Colonic mucosa (tissue), 4 donors: ENCODE measurements around the gene SSMEM1. TPM values are rescaled to one million over a fixed set of nuclear protein-coding genes. Genes with fewer than 3 reads are reported as not detected.
"Not testable (repeated sequence)": the region's sequence is repeated elsewhere in the genome, so short reads cannot be mapped to it uniquely, and the experiment has no call there.

Source experiments
- DNase-seq: peaks from one replicate; pipeline ENCODE4 v3.0.0-alpha.2; 2020
- H3K27ac ChIP-seq: fragments of 200-600 bp; one replicate; pipeline ENCODE4 v1.8.0; 2021
- H3K27me3 ChIP-seq: fragments of 200-600 bp; one replicate; pipeline ENCODE4 v1.8.0; 2021
- H3K36me3 ChIP-seq: fragments of 200-600 bp; one replicate; pipeline ENCODE4 v1.8.0; 2021
- H3K4me1 ChIP-seq: fragments of 200-600 bp; one replicate; pipeline ENCODE4 v1.8.0; 2021; ENCODE audit warnings: mild to moderate bottlenecking
- H3K4me3 ChIP-seq: fragments of 200-600 bp; one replicate; pipeline ENCODE4 v1.8.0; 2021
- H3K9ac ChIP-seq, 2 donors: one replicate each; pipeline ENCODE4 v1.7.0; 2013; ENCODE audit warnings: control low read depth in 2 of 2, low read depth in 2 of 2, low read length in 2 of 2
- H3K9me3 ChIP-seq: fragments of 200-600 bp; one replicate; pipeline ENCODE4 v1.8.0; 2021
- intact Hi-C: fragments of 100-400 bp; cut with DNase I; formaldehyde crosslinking; loops from one replicate; pipeline ENCODE4 v1.14.1; 2022
- total RNA-seq, 2 donors: library from RNA; stranded (reverse); fragmentation: NEBNext Ultra II Directional in 1 of 2; extraction: Animal tissue kit (Norgen Biotek cat#: 25700) in 1 of 2; gene quantifications; one replicate each; pipeline ENCODE4 v1.2.1, GENCODE V29; 2021
- TF ChIP-seq, protein P1 (sequence below): fragments of 200-600 bp; IDR thresholded peaks from one replicate; pipeline ENCODE4 v1.8.0; 2022; ENCODE audit warnings: antibody characterized with exemption, mild to moderate bottlenecking
- donor health status: healthy.
- donor health status: DM: no; HTN: no; CAD: no.
- donor health status: DM: no; HTN: no; CAD: no.

Gene SSMEM1
- total RNA-seq, 2 donors from 2014 or later = not detected

DNA sequence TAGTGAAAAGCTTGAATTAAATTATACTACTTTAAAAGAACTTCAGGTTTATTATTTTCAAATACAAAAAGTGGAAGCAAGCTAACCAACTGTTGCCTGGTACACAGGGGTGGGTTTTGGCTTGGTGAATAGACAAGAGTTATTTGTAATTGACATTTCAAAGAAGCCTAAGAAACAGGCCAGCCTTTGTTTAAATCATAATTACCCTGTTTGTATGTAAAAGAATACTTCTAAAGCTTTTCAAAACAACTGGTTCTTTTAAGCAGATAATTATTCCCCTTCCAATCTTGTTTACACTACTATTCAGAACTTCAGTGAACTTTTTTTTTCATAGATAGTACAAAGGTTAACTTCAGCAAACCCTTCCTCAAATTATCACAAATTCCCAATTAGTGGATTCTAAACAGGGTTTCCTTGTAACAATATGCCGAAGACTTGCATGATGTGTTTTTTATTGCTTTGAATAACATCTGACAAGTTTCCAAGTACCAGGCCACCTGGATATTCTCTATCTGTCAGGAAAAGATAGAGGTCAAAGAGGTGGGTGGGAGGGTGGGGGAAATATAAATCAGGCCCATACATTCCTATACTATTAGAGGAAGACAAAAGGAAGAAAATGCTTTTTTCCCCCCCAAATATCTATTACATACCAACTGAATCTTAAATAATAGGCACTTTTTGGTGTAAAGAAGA, 20.4 kb downstream of the SSMEM1 start:
- Histone ChIP-seq H3K27me3 (no peaks in the 10 kb centered on the region), H3K4me1 (no peaks in the 10 kb centered on the region), H3K4me3 (no peak overlapping the region), H3K27ac (no peak overlapping the region), H3K9me3 (no peaks in the 10 kb centered on the region), H3K36me3 (no peaks in the 10 kb centered on the region), H3K9ac (no peak overlapping the region)
- no peak for DNase-seq
- TF ChIP-seq, protein P1, sequence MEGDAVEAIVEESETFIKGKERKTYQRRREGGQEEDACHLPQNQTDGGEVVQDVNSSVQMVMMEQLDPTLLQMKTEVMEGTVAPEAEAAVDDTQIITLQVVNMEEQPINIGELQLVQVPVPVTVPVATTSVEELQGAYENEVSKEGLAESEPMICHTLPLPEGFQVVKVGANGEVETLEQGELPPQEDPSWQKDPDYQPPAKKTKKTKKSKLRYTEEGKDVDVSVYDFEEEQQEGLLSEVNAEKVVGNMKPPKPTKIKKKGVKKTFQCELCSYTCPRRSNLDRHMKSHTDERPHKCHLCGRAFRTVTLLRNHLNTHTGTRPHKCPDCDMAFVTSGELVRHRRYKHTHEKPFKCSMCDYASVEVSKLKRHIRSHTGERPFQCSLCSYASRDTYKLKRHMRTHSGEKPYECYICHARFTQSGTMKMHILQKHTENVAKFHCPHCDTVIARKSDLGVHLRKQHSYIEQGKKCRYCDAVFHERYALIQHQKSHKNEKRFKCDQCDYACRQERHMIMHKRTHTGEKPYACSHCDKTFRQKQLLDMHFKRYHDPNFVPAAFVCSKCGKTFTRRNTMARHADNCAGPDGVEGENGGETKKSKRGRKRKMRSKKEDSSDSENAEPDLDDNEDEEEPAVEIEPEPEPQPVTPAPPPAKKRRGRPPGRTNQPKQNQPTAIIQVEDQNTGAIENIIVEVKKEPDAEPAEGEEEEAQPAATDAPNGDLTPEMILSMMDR = no peak
- intact Hi-C loops = no loop called here

DNA sequence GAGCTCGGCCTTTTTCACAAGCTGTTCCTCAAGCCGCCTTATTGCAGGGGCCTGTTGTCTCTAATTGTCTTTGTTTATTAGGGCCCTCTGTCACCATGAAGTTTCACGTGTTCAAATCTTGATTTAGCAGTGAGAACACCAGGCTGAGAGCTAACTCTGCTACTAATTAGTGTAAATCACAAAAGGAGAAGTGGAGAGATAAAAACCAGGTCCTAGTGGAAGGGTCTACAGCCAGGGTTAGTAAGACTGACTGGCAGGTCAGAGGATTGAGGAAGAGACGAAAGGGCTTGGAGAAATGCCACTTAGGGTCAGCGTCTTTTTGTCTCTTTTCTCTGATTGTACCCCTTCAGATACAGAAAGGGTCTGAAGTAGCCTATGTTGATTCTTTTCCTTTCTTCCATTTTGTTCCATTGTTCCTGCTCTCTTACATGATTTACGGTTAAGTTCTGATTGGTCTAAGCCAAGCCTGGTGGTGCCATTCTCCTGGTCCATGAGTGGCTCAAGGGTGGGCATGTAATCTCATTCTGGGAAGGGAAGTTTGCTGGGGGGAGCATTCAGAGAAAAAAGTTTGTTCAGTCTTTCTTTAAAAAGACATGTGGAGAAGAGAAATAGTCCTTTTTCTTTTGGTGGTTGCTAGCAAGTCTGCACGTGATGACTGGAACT, 21.3 kb downstream of the SSMEM1 start:
- no peak for DNase-seq
- TF ChIP-seq, protein P1 = no peak
- intact Hi-C loops = no loop called here

DNA sequence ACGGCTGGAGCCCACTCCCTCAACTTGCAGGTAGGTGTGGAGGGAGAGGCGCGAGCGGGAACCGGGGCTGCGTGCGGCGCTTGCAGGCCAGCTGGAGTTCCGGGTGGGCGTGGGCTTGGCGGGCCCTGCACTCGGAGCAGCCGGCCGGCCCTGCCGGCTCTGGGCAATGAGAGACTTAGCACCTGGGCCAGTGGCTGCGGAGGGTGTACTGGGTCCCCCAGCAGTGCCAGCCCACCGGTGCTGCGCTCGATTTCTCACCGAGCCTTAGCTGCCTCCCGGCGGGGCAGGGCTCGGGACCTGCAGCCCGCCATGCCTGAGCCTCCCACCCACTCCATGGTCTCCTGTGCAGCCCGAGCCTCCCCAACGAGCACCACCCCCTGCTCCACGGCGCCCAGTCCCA, 22.3 kb downstream of the SSMEM1 start:
- H3K36me3 ChIP-seq, intact Hi-C loops: not testable (repeated sequence)

More for the DNA sequence above, 21.3 kb downstream of the SSMEM1 start:
- no peak overlapping the region for H3K9ac ChIP-seq
- no peak overlapping the region for H3K27ac ChIP-seq
- no peaks in the 10 kb centered on the region for H3K4me1 ChIP-seq
- H3K36me3 ChIP-seq = no peaks in the 10 kb centered on the region
- no peaks in the 10 kb centered on the region for H3K9me3 ChIP-seq
- no peaks in the 10 kb centered on the region for H3K27me3 ChIP-seq
- H3K4me3 ChIP-seq = no peak overlapping the region

DNA sequence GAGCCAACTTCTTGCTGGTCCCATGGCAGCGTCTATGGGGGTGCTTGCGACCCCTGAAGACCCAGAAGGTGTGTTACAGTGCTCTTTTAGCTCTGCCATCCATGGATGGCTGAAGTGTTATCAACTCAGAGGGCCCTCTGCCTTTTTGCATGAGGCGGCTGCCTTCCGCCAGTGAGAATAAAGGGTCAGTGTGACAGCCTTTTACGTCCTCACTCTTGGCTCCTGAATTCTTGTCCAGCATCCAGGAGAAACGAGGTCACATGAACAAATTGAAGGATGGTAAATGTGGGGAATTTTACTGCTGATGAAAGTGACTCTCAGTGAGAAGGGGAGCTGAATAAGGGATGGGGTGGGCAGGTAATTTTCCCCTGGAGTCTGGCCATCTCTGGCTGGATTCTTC, 24.1 kb downstream of the SSMEM1 start:
- TF ChIP-seq, protein P1 = no peak
- H3K4me1 ChIP-seq = no peaks in the 10 kb centered on the region
- H3K9ac ChIP-seq = no peak overlapping the region
- intact Hi-C loops = no loop called here
- no peaks in the 10 kb centered on the region for H3K36me3 ChIP-seq
- no peaks in the 10 kb centered on the region for H3K9me3 ChIP-seq
- DNase-seq = no peak
- no peak overlapping the region for H3K4me3 ChIP-seq
- H3K27me3 ChIP-seq = no peaks in the 10 kb centered on the region
- H3K27ac ChIP-seq = no peak overlapping the region

More for the DNA sequence above, 22.3 kb downstream of the SSMEM1 start:
- H3K27me3 ChIP-seq, H3K27ac ChIP-seq, H3K4me1 ChIP-seq, DNase-seq, H3K9me3 ChIP-seq, H3K4me3 ChIP-seq, H3K9ac ChIP-seq: not testable (repeated sequence)

DNA sequence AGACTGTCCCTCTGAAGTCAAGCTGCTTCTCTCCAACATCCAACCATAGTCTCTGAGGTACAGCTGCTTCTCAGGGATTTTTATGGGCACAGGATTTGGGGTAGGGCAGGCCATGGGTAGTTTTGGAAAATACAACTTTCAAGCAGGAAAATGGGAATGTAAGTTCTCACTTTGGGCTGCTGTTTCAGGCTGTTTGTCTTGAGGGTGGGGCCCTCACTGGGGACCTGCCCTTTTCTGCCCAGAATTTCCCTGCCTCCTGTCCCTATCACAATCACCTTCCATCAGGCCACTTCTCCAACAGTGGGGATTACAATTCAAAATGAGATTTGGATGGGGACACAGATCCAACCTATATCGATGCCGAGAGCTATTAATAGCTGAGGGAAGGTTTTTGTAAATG, 24.5 kb downstream of the SSMEM1 start:
- no peaks in the 10 kb centered on the region for H3K36me3 ChIP-seq
- no peaks in the 10 kb centered on the region for H3K9me3 ChIP-seq
- DNase-seq = no peak
- no peak overlapping the region for H3K9ac ChIP-seq
- no peak overlapping the region for H3K4me3 ChIP-seq
- no peaks in the 10 kb centered on the region for H3K27me3 ChIP-seq
- TF ChIP-seq, protein P1 = no peak
- intact Hi-C loops = no loop called here
- no peak overlapping the region for H3K27ac ChIP-seq
- no peaks in the 10 kb centered on the region for H3K4me1 ChIP-seq

DNA sequence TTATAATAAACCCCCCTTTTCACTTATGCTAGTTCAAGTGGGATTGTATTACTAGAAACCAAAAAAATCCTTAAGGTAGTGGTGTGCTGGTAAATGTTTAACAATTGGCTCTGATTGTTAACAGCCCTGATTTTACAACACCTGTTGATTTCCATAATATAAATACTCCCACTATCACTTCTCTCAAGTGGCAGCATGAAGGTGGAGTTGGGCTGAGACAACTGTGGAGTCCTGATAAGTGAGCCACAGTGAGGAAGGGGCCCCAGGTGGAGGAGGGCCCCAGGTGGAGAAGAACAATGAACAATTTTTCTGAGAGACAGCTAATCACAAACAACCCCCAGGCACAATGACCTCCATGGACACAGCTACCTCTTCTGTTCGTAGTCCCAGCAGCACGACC, 26.4 kb downstream of the SSMEM1 start:
- no peaks in the 10 kb centered on the region for H3K36me3 ChIP-seq
- H3K9me3 ChIP-seq = no peaks in the 10 kb centered on the region
- H3K27ac ChIP-seq = no peak overlapping the region
- no peak for DNase-seq
- TF ChIP-seq, protein P1 = no peak
- no peak overlapping the region for H3K4me3 ChIP-seq
- H3K9ac ChIP-seq = no peak overlapping the region
- H3K27me3 ChIP-seq = no peaks in the 10 kb centered on the region
- intact Hi-C loops = no loop called here
- H3K4me1 ChIP-seq = no peaks in the 10 kb centered on the region

DNA sequence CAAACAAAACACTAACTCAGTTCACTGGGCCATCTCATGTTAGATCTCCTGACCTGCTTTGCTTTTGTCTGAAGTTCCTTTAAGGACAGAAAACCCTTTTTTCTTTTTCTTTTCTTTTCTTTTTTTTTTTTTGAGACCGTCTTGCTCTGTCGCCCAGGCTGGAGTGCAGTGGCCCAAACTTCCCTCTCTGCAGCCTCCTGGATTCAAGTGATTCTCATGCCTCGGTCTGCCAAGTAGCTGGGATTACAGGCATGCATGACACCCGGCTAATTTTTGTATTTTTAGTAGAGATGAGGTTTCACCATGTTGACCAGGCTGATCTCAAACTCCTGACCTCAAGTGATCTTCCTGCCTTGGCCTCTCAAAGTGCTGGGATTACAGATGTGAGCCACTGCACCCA, 28.7 kb downstream of the SSMEM1 start:
- intact Hi-C loops, H3K4me3 ChIP-seq, H3K36me3 ChIP-seq, H3K9me3 ChIP-seq, H3K9ac ChIP-seq, DNase-seq, H3K27ac ChIP-seq, H3K27me3 ChIP-seq, H3K4me1 ChIP-seq: not testable (repeated sequence)
